ENCODE results near the gene NTMT2. TPM values are rescaled to one million over a fixed set of nuclear protein-coding genes. Genes with fewer than 3 reads are reported as not detected.
A peak's percentile ranks its signal among the peaks of the same experiment; 100 is the strongest.

Gene NTMT2
- total RNA-seq, 4 donors from 2014 or later, result not detected

DNA sequence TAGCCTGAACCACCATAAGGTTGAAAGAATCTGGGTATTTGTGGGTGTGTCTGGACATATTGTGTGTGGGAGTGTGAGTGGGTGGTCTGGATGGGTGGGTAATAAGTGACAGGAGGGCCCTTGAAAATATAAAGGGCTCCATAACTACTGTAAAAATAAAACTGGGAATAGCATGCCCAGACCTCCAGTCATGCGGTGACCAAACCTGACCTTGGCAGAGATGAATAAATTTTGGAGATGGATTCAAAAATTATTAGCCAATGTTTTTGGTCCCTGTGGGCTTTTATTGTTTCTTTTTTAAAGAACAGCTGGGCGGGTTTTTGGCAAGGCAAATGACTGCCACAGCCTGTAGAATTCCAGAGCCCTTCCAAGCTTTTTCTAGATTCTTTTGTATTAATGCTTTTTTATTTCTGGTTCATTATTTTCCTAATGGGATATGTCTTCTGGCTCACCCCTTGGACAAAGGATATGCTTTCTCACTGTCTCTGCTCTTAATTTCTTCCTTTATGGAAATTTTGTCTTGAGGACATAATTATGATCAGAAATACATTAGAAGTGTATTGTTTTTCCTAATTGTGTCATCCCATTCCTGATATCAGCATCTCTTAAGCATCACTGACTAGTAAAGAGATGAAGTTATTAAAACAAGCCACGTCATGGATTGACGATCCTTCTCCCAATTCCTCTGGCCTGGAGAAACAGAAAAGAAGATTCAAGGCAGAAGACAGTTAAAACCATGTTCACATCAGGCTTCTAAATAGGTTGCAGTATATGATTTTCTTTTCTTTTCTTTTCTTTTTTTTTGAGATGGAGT is 69.5 kb downstream of the NTMT2 start:
- peaks cover 0 to 2% of the 10 kb centered on the region in 2 donors for H3K4me1 ChIP-seq
- intact Hi-C loops (cut with DNase I; ENCODE audit: low total_unique reads), result no loop called here

DNA sequence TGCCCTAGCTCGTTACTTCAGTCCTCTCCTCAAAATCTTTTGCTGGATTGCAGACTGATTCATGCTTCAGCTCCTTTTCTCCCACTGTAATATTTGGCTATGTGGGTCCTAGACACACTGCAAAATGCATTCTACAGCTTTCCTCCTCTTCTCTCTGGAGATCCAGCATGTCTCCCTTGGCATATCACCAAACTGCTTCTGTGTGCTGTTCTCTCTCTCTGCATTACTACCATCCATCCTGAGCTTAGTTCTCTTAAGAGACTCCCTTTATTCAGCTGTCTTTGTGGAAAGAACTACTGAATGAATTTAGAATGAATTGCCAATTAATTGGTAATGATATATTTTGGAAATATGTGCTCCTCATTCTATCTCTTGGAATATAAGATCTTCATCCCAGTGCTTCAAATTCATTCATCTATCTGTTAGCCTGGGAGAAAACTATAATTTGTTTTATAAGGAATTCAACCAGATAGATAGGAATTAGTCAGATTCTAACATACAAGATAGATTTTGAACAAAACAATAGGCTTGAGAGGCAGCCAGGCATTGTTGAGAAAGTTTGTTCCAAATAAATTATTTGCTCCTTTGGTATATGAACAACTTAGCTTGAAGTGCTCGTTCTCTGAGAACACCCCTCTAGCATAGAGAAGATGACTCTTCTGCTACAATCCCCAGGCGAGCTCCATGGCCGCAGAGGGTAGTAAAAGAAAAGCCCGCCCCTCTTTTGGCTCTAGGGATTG is 71.9 kb downstream of the NTMT2 start:
- ATAC-seq (no peak), DNase-seq (no peak)
- Histone ChIP-seq H3K9me3 (no peaks in the 10 kb centered on the region), H3K4me3 (no peak overlapping the region), H3K36me3 (no peaks in the 10 kb centered on the region), H3K27me3 (no peaks in the 10 kb centered on the region), H3K4me1 (peaks cover 0 to 10% of the 10 kb centered on the region in 2 donors), H3K27ac (no peak overlapping the region)
- TF ChIP-seq POLR2A (IDR thresholded peaks at IDR 0.05), result no peak
- TF ChIP-seq, protein P1, sequence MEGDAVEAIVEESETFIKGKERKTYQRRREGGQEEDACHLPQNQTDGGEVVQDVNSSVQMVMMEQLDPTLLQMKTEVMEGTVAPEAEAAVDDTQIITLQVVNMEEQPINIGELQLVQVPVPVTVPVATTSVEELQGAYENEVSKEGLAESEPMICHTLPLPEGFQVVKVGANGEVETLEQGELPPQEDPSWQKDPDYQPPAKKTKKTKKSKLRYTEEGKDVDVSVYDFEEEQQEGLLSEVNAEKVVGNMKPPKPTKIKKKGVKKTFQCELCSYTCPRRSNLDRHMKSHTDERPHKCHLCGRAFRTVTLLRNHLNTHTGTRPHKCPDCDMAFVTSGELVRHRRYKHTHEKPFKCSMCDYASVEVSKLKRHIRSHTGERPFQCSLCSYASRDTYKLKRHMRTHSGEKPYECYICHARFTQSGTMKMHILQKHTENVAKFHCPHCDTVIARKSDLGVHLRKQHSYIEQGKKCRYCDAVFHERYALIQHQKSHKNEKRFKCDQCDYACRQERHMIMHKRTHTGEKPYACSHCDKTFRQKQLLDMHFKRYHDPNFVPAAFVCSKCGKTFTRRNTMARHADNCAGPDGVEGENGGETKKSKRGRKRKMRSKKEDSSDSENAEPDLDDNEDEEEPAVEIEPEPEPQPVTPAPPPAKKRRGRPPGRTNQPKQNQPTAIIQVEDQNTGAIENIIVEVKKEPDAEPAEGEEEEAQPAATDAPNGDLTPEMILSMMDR (IDR thresholded peaks at IDR 0.05 in 4 of 5, conservative IDR thresholded peaks at IDR 0.05 in 1 of 5), result no peak
- in situ Hi-C loops (cut with MboI; ENCODE audit: low sequenced_read_pairs in 4 of 4), result no loop called here
- intact Hi-C loops (cut with DNase I; ENCODE audit: low total_unique reads), result no loop called here

More for the DNA sequence above, 69.5 kb downstream of the NTMT2 start:
- peak in 1 of 2 donors; percentile 43 for DNase-seq
- peak; percentile 55 to 56 for ATAC-seq
- H3K9me3 ChIP-seq, result no peaks in the 10 kb centered on the region
- no peaks in the 10 kb centered on the region for H3K36me3 ChIP-seq
- TF ChIP-seq, protein P1 (IDR thresholded peaks at IDR 0.05 in 4 of 5, conservative IDR thresholded peaks at IDR 0.05 in 1 of 5), result no peak
- no peak for TF ChIP-seq POLR2A (IDR thresholded peaks at IDR 0.05)
- in situ Hi-C loops (cut with MboI; ENCODE audit: low sequenced_read_pairs in 4 of 4), result no loop called here
- H3K4me3 ChIP-seq, result no peak overlapping the region
- peak overlapping the region in 3 of 4 donors; percentile 13 to 41 (median 27) for H3K27ac ChIP-seq
- no peaks in the 10 kb centered on the region for H3K27me3 ChIP-seq

DNA sequence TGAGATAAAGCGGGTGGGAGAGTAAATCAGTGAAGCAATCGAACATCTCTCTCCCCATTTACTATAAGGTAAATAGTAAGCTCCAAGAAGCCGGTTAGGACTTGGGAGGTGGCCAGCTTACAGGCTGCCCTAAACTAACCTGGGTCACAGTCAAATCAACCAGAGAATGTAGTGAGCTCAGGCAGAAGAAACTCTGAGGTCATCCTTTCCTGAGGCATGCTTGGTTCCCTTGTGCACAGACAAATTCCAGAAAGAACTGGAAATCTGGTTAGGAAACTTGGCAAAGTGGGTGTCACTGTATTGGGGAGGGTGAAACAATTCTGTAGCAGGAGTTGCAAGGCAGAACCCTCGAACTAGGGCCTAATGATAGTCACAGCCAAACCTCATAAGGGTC is 72.5 kb downstream of the NTMT2 start:
- in situ Hi-C loops (cut with MboI; ENCODE audit: low sequenced_read_pairs in 4 of 4), result no loop called here
- intact Hi-C loops (cut with DNase I; ENCODE audit: low total_unique reads), result no loop called here
- Histone ChIP-seq H3K4me3 (no peak overlapping the region), H3K36me3 (no peaks in the 10 kb centered on the region), H3K27ac (no peak overlapping the region), H3K9me3 (no peaks in the 10 kb centered on the region), H3K4me1 (peaks cover 0 to 10% of the 10 kb centered on the region in 2 donors), H3K27me3 (no peaks in the 10 kb centered on the region)
- DNase-seq (no peak), ATAC-seq (no peak)
- TF ChIP-seq, protein P1 (IDR thresholded peaks at IDR 0.05 in 4 of 5, conservative IDR thresholded peaks at IDR 0.05 in 1 of 5), result no peak
- no peak for TF ChIP-seq POLR2A (IDR thresholded peaks at IDR 0.05)

Small RNAs within 50 kb of the gene (microRNA-seq; reads per million reads assigned to microRNA genes)
- gene MIR3119-1 (ENCODE audit: borderline replicate concordance in 2 of 2), result 0 reads per million in 2 donors
- 0 reads per million in 2 donors for gene MIR3119-2 (ENCODE audit: borderline replicate concordance in 2 of 2)

Other genes starting within 250 kb of the NTMT2 start
- 10 to 100 TPM; 15.5 to 25.0 (median 18.0) TPM for gene KIFAP3, start 71.3 kb upstream of the NTMT2 start, total RNA-seq